CD4-positive, alpha-beta memory T cell (primary cell): ENCODE data around the gene ATP11C. TPM values are rescaled to one million over a fixed set of nuclear protein-coding genes. Genes with fewer than 3 reads are reported as not detected.

ENCODE experiments used
- CTCF ChIA-PET: fragments of 350-600 bp; sonication (Branson Sonifier 250); formaldehyde crosslinking; loops from one replicate; lab custom pipeline; 2021; ENCODE audit warnings: inconsistent platforms; ENCODE audit not compliant: partially characterized antibody; lab: Charles Lee
- POLR2A ChIA-PET: fragments of 350-600 bp; sonication (Branson Sonifier 250); formaldehyde crosslinking; loops from one replicate; lab custom pipeline; 2021; ENCODE audit not compliant: partially characterized antibody; lab: Charles Lee
- DNase-seq, 5 donors: peaks; one replicate each; pipeline versions ENCODE4 v3.0.0 to v3.0.0-alpha.2; 2020 to 2022; ENCODE audit warnings: mixed read lengths in 1 of 5
- H3K27ac ChIP-seq: one replicate; pipeline ENCODE4 v1.7.0; 2013; ENCODE audit warnings: low read depth, low read length
- H3K27me3 ChIP-seq: 2 replicates; pipeline ENCODE4 v1.7.0; 2013; ENCODE audit warnings: mild to moderate bottlenecking, low read length, moderate library complexity; ENCODE audit not compliant: insufficient read depth
- H3K36me3 ChIP-seq: 2 replicates; pipeline ENCODE4 v1.7.0; 2013; ENCODE audit warnings: mild to moderate bottlenecking, low read length, moderate library complexity; ENCODE audit not compliant: insufficient read depth
- H3K4me1 ChIP-seq: 2 replicates; pipeline ENCODE4 v1.7.0; 2013; ENCODE audit warnings: mild to moderate bottlenecking, low read length, moderate library complexity; ENCODE audit not compliant: insufficient read depth
- H3K4me3 ChIP-seq, 2 donors: one replicate each; pipeline ENCODE4 v1.7.0; 2013; ENCODE audit warnings: low read length in 2 of 2, mild to moderate bottlenecking in 1 of 2
- H3K9me3 ChIP-seq, 2 donors: one replicate each; pipeline ENCODE4 v1.7.0; 2013; ENCODE audit warnings: low read length in 2 of 2, control low read depth in 1 of 2; ENCODE audit not compliant: control insufficient read depth in 1 of 2
- H3K27ac Mint-ChIP-seq, 7 donors: one replicate each; pipeline ENCODE4 v1.8.0; 2020 to 2021; ENCODE audit warnings: mixed read lengths in 7 of 7, mild to moderate bottlenecking in 6 of 7, inconsistent platforms in 3 of 7, moderate library complexity in 3 of 7
- H3K27me3 Mint-ChIP-seq, 2 donors: one replicate each; pipeline ENCODE4 v1.8.0; 2020 to 2021; ENCODE audit warnings: mixed read lengths in 2 of 2
- H3K36me3 Mint-ChIP-seq, 2 donors: one replicate each; pipeline ENCODE4 v1.8.0; 2020 to 2021; ENCODE audit warnings: mixed read lengths in 2 of 2, inconsistent platforms in 1 of 2, mild to moderate bottlenecking in 1 of 2
- H3K4me1 Mint-ChIP-seq, 4 donors: one replicate each; pipeline ENCODE4 v1.8.0; 2020 to 2021; ENCODE audit warnings: mixed read lengths in 4 of 4, mild to moderate bottlenecking in 1 of 4
- H3K4me3 Mint-ChIP-seq, 8 donors: one replicate each; pipeline ENCODE4 v1.8.0; 2020 to 2021; ENCODE audit warnings: mixed read lengths in 8 of 8, mild to moderate bottlenecking in 7 of 8, moderate library complexity in 6 of 8, inconsistent platforms in 3 of 8
- H3K9me3 Mint-ChIP-seq, 8 donors: one replicate each; pipeline ENCODE4 v1.8.0; 2020 to 2021; ENCODE audit warnings: mixed read lengths in 8 of 8, mild to moderate bottlenecking in 5 of 8, inconsistent platforms in 3 of 8, moderate library complexity in 1 of 8
- intact Hi-C: fragments of 100-400 bp; cut with micrococcal nuclease; formaldehyde crosslinking; loops from one replicate; pipeline ENCODE4 v1.15.1; 2023
- polyA plus RNA-seq, 2 donors: library from polyadenylated mRNA; unstranded; fragments of 300-500 nt; fragmentation: Illumina TruSeq; gene quantifications; one replicate each; pipeline ENCODE4 v1.2.3, GENCODE V29; 2021
- total RNA-seq, 2 experiments: library from RNA; stranded (reverse); gene quantifications; one replicate each; pipeline ENCODE4 v1.2.3, GENCODE V29; 2021

ATP11C gene
- total and polyA plus RNA-seq, 4 experiments from 2014 or later = 3.4 to 25.6 (median 14.9) TPM

GRCh38 chrX:139816204-139816603 lies 116.6 kb downstream of the ATP11C start:
- Histone ChIP-seq H3K4me1 (peaks cover 22% of the 10 kb centered on the region), H3K4me3 (no peak overlapping the region), H3K36me3 (no peaks in the 10 kb centered on the region), H3K9me3 (no peaks in the 10 kb centered on the region), H3K27me3 (no peaks in the 10 kb centered on the region), H3K27ac (no peak overlapping the region)
- H3K4me1 Mint-ChIP-seq = peaks cover 10 to 30% (median 22%) of the 10 kb centered on the region in 4 donors
- intact Hi-C loops = no loop called here
- peaks cover 36 to 41% of the 10 kb centered on the region in 2 donors for H3K36me3 Mint-ChIP-seq
- peak overlapping the region in 6 of 7 donors; percentile 15 to 85 (median 54) for H3K27ac Mint-ChIP-seq
- DNase-seq = no peak
- no peaks in the 10 kb centered on the region for H3K9me3 Mint-ChIP-seq
- CTCF ChIA-PET = no interaction called here
- no peaks in the 10 kb centered on the region for H3K27me3 Mint-ChIP-seq
- H3K4me3 Mint-ChIP-seq = peak overlapping the region in 4 of 8 donors; percentile 20 to 62 (median 28)
- POLR2A ChIA-PET = interaction anchor here (1.2 kb wide), 1 partner anchor 117 kb away, joined by 3 read pairs; the partner anchor contains the start of gene ATP11C

DNA sequence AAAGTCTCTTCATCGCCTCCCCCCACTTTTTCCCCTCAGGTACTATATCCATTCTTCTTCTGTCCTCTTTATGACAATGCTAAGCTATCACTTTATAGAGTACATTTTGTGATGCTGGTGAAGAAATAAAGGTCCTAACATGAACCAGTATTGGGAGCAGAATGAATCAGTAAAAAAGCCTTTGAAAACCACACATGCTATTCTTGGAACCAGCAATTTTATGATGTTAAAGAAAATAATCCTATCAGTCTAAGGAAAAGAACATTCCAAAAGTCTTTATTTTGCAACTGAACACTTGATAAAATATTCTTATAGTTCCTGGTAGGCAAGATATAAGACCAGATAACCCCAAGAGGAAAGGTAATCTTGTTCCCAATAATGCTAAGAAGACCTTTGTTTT lies 117.1 kb downstream of the ATP11C start:
- CTCF ChIA-PET = no interaction called here
- Mint-ChIP-seq H3K4me1 (peaks cover 10 to 30% (median 22%) of the 10 kb centered on the region in 4 donors), H3K27ac (peak overlapping the region in 2 of 7 donors; percentile 9 to 85), H3K9me3 (no peaks in the 10 kb centered on the region), H3K27me3 (no peaks in the 10 kb centered on the region), H3K4me3 (no peak overlapping the region), H3K36me3 (peaks cover 36 to 43% of the 10 kb centered on the region in 2 donors)
- POLR2A ChIA-PET = interaction anchor here (1.2 kb wide), 1 partner anchor 118 kb away, joined by 3 read pairs; the partner anchor contains the start of gene ATP11C
- no peak overlapping the region for H3K4me3 ChIP-seq
- intact Hi-C loops = no loop called here
- no peak for DNase-seq
- peaks cover 22% of the 10 kb centered on the region for H3K4me1 ChIP-seq
- no peak overlapping the region for H3K27ac ChIP-seq
- no peaks in the 10 kb centered on the region for H3K36me3 ChIP-seq
- no peaks in the 10 kb centered on the region for H3K9me3 ChIP-seq
- no peaks in the 10 kb centered on the region for H3K27me3 ChIP-seq

DNA sequence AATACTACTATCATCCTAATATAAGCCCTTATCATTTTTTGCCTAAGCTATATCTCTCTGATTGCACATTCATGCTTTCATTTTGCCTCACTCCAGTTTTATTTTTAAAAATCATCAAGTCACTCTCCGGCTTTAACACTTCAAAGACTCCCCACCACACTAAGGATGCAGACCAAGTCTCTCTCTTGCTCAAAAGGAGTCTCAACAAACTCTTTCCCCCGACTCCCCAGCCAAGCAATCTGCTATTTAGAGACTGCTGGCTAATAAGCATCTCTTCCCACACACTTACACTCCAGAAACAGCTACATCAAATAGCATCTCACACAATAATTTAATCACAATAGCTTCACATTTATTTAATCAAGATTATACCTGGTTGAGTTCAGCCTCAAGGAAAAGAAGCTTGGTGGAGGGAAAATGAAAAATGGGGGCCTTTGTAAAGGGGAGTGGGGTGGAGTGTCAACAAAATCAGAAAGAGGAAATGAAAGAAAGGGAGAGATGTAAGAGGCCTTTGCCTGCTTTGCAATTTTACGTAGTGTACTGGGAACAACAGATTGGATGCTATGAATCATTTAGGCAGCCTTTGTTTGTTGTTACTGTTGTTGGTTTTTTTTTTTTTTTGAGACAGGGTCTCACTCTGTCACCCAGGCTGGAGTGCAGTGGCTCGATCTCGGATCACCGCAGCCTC lies 120.8 kb downstream of the ATP11C start:
- Histone ChIP-seq H3K27me3 (no peaks in the 10 kb centered on the region), H3K36me3 (no peaks in the 10 kb centered on the region), H3K4me1 (peaks cover 15% of the 10 kb centered on the region), H3K27ac (no peak overlapping the region), H3K9me3 (no peaks in the 10 kb centered on the region), H3K4me3 (no peak overlapping the region)
- H3K9me3 Mint-ChIP-seq = no peaks in the 10 kb centered on the region
- intact Hi-C loops = no loop called here
- ChIA-PET CTCF (no interaction called here), POLR2A (no interaction called here)
- no peak overlapping the region for H3K4me3 Mint-ChIP-seq
- no peak overlapping the region for H3K27ac Mint-ChIP-seq
- peaks cover 38 to 41% of the 10 kb centered on the region in 2 donors for H3K36me3 Mint-ChIP-seq
- peaks cover 6 to 18% (median 13%) of the 10 kb centered on the region in 4 donors for H3K4me1 Mint-ChIP-seq
- DNase-seq = no peak
- no peaks in the 10 kb centered on the region for H3K27me3 Mint-ChIP-seq

- no peak for DNase-seq
- intact Hi-C loops = no loop called here
- CTCF ChIA-PET = no interaction called here
- no peak overlapping the region for H3K27ac Mint-ChIP-seq
- H3K27ac ChIP-seq = no peak overlapping the region
- POLR2A ChIA-PET = no interaction called here
- H3K9me3 Mint-ChIP-seq = no peaks in the 10 kb centered on the region
- H3K27me3 Mint-ChIP-seq = no peaks in the 10 kb centered on the region
- no peaks in the 10 kb centered on the region for H3K27me3 ChIP-seq
- H3K36me3 Mint-ChIP-seq = peaks cover 40 to 44% of the 10 kb centered on the region in 2 donors
- H3K9me3 ChIP-seq = no peaks in the 10 kb centered on the region
- no peak overlapping the region for H3K4me3 ChIP-seq
- no peaks in the 10 kb centered on the region for H3K4me1 Mint-ChIP-seq
- H3K4me3 Mint-ChIP-seq = no peak overlapping the region
- no peaks in the 10 kb centered on the region for H3K4me1 ChIP-seq
- no peaks in the 10 kb centered on the region for H3K36me3 ChIP-seq
These were observed 128.4 kb downstream of the ATP11C start for GRCh38 chrX:139804482-139804881.

- H3K9me3 Mint-ChIP-seq = no peaks in the 10 kb centered on the region
- no peak overlapping the region for H3K4me3 Mint-ChIP-seq
- H3K27me3 Mint-ChIP-seq = no peaks in the 10 kb centered on the region
- no peaks in the 10 kb centered on the region for H3K9me3 ChIP-seq
- ChIA-PET CTCF (no interaction called here), POLR2A (no interaction called here)
- H3K27ac ChIP-seq = no peak overlapping the region
- DNase-seq = no peak
- H3K27ac Mint-ChIP-seq = no peak overlapping the region
- H3K4me1 Mint-ChIP-seq = no peaks in the 10 kb centered on the region
- H3K36me3 ChIP-seq = no peaks in the 10 kb centered on the region
- no peaks in the 10 kb centered on the region for H3K27me3 ChIP-seq
- H3K4me1 ChIP-seq = no peaks in the 10 kb centered on the region
- H3K4me3 ChIP-seq = no peak overlapping the region
- intact Hi-C loops = no loop called here
- H3K36me3 Mint-ChIP-seq = peaks cover 42 to 44% of the 10 kb centered on the region in 2 donors
These were observed 129.6 kb downstream of the ATP11C start for GRCh38 chrX:139803224-139803623.

- ChIA-PET POLR2A (no interaction called here), CTCF (no interaction called here)
- no peak overlapping the region for H3K27ac Mint-ChIP-seq
- no peak overlapping the region for H3K4me3 Mint-ChIP-seq
- no peaks in the 10 kb centered on the region for H3K27me3 ChIP-seq
- H3K9me3 Mint-ChIP-seq = no peaks in the 10 kb centered on the region
- no peaks in the 10 kb centered on the region for H3K9me3 ChIP-seq
- no peaks in the 10 kb centered on the region for H3K27me3 Mint-ChIP-seq
- peaks cover 37 to 44% of the 10 kb centered on the region in 2 donors for H3K36me3 Mint-ChIP-seq
- H3K4me1 ChIP-seq = no peaks in the 10 kb centered on the region
- DNase-seq = no peak
- peaks cover 0 to 1% (median 0%) of the 10 kb centered on the region in 4 donors for H3K4me1 Mint-ChIP-seq
- H3K36me3 ChIP-seq = no peaks in the 10 kb centered on the region
- intact Hi-C loops = no loop called here
- no peak overlapping the region for H3K4me3 ChIP-seq
- no peak overlapping the region for H3K27ac ChIP-seq
These were observed 130.8 kb downstream of the ATP11C start for GRCh38 chrX:139802048-139802447.

DNA sequence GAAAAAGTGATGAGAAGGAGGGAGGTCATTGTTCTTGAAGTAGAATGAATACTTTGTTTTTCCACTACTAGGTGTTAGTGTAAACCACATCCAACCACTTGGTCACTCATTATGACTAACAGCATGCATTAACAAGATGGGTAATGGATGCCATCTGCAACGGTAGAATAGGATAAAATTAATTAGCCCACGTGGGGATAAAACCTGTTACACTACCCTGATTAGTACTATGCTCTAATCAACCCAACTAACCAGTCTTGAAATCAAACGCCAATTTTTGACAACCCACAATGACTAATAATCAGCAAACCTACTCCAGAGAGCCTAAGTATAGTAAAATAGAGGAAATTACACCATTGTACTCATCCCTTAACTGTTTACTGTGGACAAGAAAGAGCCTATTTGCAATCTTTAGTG lies 131.4 kb downstream of the ATP11C start:
- intact Hi-C loops = no loop called here
- Mint-ChIP-seq H3K36me3 (peaks cover 31 to 43% of the 10 kb centered on the region in 2 donors), H3K4me1 (peaks cover 0 to 1% (median 0%) of the 10 kb centered on the region in 4 donors), H3K27ac (no peak overlapping the region), H3K9me3 (no peaks in the 10 kb centered on the region), H3K4me3 (no peak overlapping the region), H3K27me3 (no peaks in the 10 kb centered on the region)
- Histone ChIP-seq H3K4me3 (no peak overlapping the region), H3K9me3 (no peaks in the 10 kb centered on the region), H3K4me1 (no peaks in the 10 kb centered on the region), H3K27me3 (no peaks in the 10 kb centered on the region), H3K27ac (no peak overlapping the region), H3K36me3 (no peaks in the 10 kb centered on the region)
- CTCF ChIA-PET = no interaction called here
- POLR2A ChIA-PET = no interaction called here
- DNase-seq = no peak
